H1 (cell line): ENCODE data around the gene INPP4A. TPM values are rescaled to one million over a fixed set of nuclear protein-coding genes. Genes with fewer than 3 reads are reported as not detected.

Experiments used
- CEBPB ChIP-seq: IDR thresholded peaks from 2 replicates; pipeline ENCODE4 v1.6.1; 2012; ENCODE audit warnings: low read depth, low read length
- EP300 ChIP-seq, 2 experiments: IDR thresholded peaks; 1 replicate in 1 of 2; 2 replicates in 1 of 2; pipeline ENCODE4 v1.6.1; 2011 to 2012; ENCODE audit warnings: low read depth in 2 of 2, low read length in 2 of 2, mild to moderate bottlenecking in 2 of 2, borderline replicate concordance in 1 of 2, inconsistent platforms in 1 of 2, moderate library complexity in 1 of 2
- polyA plus RNA-seq, 7 experiments: library from polyadenylated mRNA; depleted of rRNA in 3 of 7; stranded (reverse) in 5 of 7; unstranded in 2 of 7; fragments of >200 nt in 5 of 7; fragments of 200-250 nt in 2 of 7; gene quantifications; 1 replicate in 5 of 7; 2 replicates in 1 of 7; 4 replicates in 1 of 7; pipeline versions ENCODE4 v1.2.1 to v1.2.3, GENCODE V29; 2011 to 2013; ENCODE audit warnings: missing spikeins in 2 of 7, mixed read lengths in 2 of 7
- total RNA-seq: library from RNA; stranded (reverse); fragmentation: NEBNext Ultra II Directional; extraction: Animal tissue kit (Norgen Biotek cat#: 25700); gene quantifications from 2 replicates; pipeline ENCODE4 v1.2.1, GENCODE V29; 2021
- TF ChIP-seq, protein P1 (sequence below): fragments of 300-600 bp; sonication (generic); IDR thresholded peaks from 2 replicates; pipeline ENCODE4 v1.7.1; 2012; ENCODE audit warnings: low read length, moderate library complexity, mild to moderate bottlenecking, inconsistent platforms; ENCODE audit not compliant: insufficient replicate concordance

The INPP4A gene
- total and polyA plus RNA-seq, 2 of the 8 experiments (the other 6 are each of a cell fraction or from before 2014, with no cell fraction given), result 25.6 to 34.3 TPM

DNA sequence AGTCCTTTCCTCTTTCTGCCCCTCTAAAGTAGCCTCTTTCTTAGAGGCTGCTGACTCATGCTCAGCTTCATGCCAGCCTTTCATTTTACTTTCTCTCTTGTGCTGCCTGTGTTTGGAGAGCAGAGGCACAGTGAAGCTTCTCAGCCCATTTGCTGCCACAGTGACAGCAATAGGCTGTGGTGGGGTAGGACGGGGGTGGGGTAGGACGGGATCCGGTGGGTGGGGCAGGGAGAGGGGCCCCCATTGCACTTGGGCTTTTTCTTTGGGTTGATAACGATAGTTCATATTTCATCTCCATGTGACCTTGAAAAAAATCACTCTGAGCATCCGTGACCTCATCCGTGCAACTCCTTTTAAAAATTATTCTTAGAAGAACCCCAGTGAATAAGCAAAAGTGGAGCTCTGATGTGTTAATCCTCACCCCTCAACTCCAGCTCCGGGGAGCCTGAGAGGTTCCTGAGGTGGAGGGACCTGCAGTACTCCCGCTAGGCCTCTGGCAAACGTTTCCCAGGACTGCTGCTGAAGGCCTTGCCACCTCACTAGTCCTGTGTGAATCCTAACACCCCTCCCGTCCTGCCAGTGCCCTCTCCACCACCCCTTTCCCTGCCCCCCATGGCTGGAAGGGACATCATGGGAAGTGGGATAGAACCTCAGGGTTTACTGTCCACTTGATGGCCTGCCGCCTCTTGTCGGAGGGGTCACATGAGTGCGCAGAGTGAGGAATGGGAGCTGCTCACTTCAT lies 70.8 kb downstream of the INPP4A start (continued):
- TF ChIP-seq, protein P1, sequence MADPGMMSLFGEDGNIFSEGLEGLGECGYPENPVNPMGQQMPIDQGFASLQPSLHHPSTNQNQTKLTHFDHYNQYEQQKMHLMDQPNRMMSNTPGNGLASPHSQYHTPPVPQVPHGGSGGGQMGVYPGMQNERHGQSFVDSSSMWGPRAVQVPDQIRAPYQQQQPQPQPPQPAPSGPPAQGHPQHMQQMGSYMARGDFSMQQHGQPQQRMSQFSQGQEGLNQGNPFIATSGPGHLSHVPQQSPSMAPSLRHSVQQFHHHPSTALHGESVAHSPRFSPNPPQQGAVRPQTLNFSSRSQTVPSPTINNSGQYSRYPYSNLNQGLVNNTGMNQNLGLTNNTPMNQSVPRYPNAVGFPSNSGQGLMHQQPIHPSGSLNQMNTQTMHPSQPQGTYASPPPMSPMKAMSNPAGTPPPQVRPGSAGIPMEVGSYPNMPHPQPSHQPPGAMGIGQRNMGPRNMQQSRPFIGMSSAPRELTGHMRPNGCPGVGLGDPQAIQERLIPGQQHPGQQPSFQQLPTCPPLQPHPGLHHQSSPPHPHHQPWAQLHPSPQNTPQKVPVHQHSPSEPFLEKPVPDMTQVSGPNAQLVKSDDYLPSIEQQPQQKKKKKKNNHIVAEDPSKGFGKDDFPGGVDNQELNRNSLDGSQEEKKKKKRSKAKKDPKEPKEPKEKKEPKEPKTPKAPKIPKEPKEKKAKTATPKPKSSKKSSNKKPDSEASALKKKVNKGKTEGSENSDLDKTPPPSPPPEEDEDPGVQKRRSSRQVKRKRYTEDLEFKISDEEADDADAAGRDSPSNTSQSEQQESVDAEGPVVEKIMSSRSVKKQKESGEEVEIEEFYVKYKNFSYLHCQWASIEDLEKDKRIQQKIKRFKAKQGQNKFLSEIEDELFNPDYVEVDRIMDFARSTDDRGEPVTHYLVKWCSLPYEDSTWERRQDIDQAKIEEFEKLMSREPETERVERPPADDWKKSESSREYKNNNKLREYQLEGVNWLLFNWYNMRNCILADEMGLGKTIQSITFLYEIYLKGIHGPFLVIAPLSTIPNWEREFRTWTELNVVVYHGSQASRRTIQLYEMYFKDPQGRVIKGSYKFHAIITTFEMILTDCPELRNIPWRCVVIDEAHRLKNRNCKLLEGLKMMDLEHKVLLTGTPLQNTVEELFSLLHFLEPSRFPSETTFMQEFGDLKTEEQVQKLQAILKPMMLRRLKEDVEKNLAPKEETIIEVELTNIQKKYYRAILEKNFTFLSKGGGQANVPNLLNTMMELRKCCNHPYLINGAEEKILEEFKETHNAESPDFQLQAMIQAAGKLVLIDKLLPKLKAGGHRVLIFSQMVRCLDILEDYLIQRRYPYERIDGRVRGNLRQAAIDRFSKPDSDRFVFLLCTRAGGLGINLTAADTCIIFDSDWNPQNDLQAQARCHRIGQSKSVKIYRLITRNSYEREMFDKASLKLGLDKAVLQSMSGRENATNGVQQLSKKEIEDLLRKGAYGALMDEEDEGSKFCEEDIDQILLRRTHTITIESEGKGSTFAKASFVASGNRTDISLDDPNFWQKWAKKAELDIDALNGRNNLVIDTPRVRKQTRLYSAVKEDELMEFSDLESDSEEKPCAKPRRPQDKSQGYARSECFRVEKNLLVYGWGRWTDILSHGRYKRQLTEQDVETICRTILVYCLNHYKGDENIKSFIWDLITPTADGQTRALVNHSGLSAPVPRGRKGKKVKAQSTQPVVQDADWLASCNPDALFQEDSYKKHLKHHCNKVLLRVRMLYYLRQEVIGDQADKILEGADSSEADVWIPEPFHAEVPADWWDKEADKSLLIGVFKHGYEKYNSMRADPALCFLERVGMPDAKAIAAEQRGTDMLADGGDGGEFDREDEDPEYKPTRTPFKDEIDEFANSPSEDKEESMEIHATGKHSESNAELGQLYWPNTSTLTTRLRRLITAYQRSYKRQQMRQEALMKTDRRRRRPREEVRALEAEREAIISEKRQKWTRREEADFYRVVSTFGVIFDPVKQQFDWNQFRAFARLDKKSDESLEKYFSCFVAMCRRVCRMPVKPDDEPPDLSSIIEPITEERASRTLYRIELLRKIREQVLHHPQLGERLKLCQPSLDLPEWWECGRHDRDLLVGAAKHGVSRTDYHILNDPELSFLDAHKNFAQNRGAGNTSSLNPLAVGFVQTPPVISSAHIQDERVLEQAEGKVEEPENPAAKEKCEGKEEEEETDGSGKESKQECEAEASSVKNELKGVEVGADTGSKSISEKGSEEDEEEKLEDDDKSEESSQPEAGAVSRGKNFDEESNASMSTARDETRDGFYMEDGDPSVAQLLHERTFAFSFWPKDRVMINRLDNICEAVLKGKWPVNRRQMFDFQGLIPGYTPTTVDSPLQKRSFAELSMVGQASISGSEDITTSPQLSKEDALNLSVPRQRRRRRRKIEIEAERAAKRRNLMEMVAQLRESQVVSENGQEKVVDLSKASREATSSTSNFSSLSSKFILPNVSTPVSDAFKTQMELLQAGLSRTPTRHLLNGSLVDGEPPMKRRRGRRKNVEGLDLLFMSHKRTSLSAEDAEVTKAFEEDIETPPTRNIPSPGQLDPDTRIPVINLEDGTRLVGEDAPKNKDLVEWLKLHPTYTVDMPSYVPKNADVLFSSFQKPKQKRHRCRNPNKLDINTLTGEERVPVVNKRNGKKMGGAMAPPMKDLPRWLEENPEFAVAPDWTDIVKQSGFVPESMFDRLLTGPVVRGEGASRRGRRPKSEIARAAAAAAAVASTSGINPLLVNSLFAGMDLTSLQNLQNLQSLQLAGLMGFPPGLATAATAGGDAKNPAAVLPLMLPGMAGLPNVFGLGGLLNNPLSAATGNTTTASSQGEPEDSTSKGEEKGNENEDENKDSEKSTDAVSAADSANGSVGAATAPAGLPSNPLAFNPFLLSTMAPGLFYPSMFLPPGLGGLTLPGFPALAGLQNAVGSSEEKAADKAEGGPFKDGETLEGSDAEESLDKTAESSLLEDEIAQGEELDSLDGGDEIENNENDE, result no peak
- no peak for TF ChIP-seq CEBPB
- TF ChIP-seq EP300 (IDR thresholded peaks at IDR 0.05; ENCODE audit: borderline replicate concordance in 1 of 2, low read depth in 2 of 2, low read length in 2 of 2), result no peak
